ENCODE measurements around the gene ZNF641. TPM values are rescaled to one million over a fixed set of nuclear protein-coding genes. Genes with fewer than 3 reads are reported as not detected.

The ZNF641 gene
- total and polyA plus RNA-seq, 4 donors = 3.0 to 15.8 (median 6.1) TPM

DNA sequence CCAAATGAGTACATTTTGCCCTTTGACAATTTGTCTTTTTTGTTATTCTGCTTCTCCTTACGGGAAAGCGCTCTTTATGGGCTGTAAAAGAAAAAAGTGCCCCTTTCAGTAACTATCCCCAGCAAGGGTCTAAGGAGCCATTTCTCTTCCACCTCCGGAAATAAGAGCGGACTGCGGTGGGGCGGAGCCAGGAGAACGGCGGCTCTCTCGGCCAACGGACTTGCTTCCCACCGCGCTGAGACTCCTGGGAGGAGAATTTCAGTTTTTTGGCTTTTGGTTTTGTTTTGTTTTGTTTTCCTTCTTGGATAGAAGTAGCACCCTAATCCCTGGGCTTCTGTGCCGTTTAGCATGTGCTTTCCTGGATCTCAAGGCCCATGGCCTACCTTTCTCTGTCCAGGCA lies 43.5 kb downstream of the ZNF641 start:
- Histone ChIP-seq H3K9ac (ENCODE audit: low read depth in 1 of 2, low read length in 2 of 2) (no peak overlapping the region), H3K4me3 (ENCODE audit: low read depth in 1 of 3, low read length in 3 of 3) (no peak overlapping the region), H3K27me3 (ENCODE audit: control insufficient read depth in 4 of 4, insufficient read depth in 4 of 4, low read length in 3 of 4) (no peaks in the 10 kb centered on the region), H3K36me3 (ENCODE audit: control insufficient read depth in 4 of 4, insufficient read depth in 3 of 4, low read depth in 1 of 4, low read length in 3 of 4) (no peaks in the 10 kb centered on the region), H3K9me3 (ENCODE audit: control insufficient read depth in 4 of 4, low read length in 3 of 4) (no peaks in the 10 kb centered on the region), H3K4me1 (ENCODE audit: control insufficient read depth in 4 of 4, insufficient read depth in 4 of 4, low read length in 3 of 4) (no peaks in the 10 kb centered on the region), H3K27ac (ENCODE audit: low read depth in 1 of 2, low read length in 2 of 2) (no peak overlapping the region)
- no peak for DNase-seq (ENCODE audit: low spot score)
- TF ChIP-seq FOXA1 (IDR thresholded peaks at IDR 0.05) (no peak), HNF4G (IDR thresholded peaks at IDR 0.05) (no peak), TAF1 (conservative IDR thresholded peaks at IDR 0.05) (no peak), NR2F2 (IDR thresholded peaks at IDR 0.05) (no peak), HNF4A (conservative IDR thresholded peaks at IDR 0.05) (no peak), RAD21 (IDR thresholded peaks at IDR 0.05) (no peak), FOXA2 (IDR thresholded peaks at IDR 0.05) (no peak), YY1 (IDR thresholded peaks at IDR 0.05) (no peak)
- TF ChIP-seq, protein P1, sequence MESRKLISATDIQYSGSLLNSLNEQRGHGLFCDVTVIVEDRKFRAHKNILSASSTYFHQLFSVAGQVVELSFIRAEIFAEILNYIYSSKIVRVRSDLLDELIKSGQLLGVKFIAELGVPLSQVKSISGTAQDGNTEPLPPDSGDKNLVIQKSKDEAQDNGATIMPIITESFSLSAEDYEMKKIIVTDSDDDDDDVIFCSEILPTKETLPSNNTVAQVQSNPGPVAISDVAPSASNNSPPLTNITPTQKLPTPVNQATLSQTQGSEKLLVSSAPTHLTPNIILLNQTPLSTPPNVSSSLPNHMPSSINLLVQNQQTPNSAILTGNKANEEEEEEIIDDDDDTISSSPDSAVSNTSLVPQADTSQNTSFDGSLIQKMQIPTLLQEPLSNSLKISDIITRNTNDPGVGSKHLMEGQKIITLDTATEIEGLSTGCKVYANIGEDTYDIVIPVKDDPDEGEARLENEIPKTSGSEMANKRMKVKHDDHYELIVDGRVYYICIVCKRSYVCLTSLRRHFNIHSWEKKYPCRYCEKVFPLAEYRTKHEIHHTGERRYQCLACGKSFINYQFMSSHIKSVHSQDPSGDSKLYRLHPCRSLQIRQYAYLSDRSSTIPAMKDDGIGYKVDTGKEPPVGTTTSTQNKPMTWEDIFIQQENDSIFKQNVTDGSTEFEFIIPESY (IDR thresholded peaks at IDR 0.05) = no peak
- TF ChIP-seq, protein P2, sequence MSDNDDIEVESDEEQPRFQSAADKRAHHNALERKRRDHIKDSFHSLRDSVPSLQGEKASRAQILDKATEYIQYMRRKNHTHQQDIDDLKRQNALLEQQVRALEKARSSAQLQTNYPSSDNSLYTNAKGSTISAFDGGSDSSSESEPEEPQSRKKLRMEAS (IDR thresholded peaks at IDR 0.05) = no peak
- TF ChIP-seq, protein P3, sequence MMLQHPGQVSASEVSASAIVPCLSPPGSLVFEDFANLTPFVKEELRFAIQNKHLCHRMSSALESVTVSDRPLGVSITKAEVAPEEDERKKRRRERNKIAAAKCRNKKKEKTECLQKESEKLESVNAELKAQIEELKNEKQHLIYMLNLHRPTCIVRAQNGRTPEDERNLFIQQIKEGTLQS (IDR thresholded peaks at IDR 0.05) = no peak
- WGBS = 96% methylated on average over 13 of the region's 13 CpGs

DNA sequence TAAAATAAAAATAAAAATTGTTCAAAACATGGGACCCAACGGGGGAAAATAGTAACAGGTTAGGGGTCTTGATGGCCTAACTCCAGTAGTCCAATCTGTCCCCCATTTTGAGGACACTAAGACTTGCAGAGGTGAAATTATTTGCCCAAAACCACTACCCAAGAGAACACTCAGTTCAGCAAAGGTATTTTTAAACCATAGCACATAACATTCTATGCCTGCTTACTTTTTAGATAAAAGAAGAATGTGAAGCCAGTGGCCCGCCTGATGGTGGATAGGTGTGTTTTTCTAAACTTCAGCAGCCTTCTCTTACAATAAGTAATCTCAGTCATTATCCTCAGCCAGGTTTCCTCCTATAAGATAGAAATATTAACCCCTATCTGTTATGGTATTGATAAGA lies 45.5 kb downstream of the ZNF641 start:
- H3K9ac ChIP-seq (ENCODE audit: low read depth in 1 of 2, low read length in 2 of 2) = no peak overlapping the region
- no peak for DNase-seq (ENCODE audit: low spot score)
- no peaks in the 10 kb centered on the region for H3K4me1 ChIP-seq (ENCODE audit: control insufficient read depth in 4 of 4, insufficient read depth in 4 of 4, low read length in 3 of 4)
- H3K27me3 ChIP-seq (ENCODE audit: control insufficient read depth in 4 of 4, insufficient read depth in 4 of 4, low read length in 3 of 4) = no peaks in the 10 kb centered on the region
- no peak overlapping the region for H3K4me3 ChIP-seq (ENCODE audit: low read depth in 1 of 3, low read length in 3 of 3)
- H3K27ac ChIP-seq (ENCODE audit: low read depth in 1 of 2, low read length in 2 of 2) = no peak overlapping the region
- TF ChIP-seq, protein P4, sequence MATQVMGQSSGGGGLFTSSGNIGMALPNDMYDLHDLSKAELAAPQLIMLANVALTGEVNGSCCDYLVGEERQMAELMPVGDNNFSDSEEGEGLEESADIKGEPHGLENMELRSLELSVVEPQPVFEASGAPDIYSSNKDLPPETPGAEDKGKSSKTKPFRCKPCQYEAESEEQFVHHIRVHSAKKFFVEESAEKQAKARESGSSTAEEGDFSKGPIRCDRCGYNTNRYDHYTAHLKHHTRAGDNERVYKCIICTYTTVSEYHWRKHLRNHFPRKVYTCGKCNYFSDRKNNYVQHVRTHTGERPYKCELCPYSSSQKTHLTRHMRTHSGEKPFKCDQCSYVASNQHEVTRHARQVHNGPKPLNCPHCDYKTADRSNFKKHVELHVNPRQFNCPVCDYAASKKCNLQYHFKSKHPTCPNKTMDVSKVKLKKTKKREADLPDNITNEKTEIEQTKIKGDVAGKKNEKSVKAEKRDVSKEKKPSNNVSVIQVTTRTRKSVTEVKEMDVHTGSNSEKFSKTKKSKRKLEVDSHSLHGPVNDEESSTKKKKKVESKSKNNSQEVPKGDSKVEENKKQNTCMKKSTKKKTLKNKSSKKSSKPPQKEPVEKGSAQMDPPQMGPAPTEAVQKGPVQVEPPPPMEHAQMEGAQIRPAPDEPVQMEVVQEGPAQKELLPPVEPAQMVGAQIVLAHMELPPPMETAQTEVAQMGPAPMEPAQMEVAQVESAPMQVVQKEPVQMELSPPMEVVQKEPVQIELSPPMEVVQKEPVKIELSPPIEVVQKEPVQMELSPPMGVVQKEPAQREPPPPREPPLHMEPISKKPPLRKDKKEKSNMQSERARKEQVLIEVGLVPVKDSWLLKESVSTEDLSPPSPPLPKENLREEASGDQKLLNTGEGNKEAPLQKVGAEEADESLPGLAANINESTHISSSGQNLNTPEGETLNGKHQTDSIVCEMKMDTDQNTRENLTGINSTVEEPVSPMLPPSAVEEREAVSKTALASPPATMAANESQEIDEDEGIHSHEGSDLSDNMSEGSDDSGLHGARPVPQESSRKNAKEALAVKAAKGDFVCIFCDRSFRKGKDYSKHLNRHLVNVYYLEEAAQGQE (IDR thresholded peaks at IDR 0.05) = no peak
- TF ChIP-seq, protein P2 (IDR thresholded peaks at IDR 0.05) = no peak
- no peak for TF ChIP-seq JUND (IDR thresholded peaks at IDR 0.05)
- TF ChIP-seq YY1 (IDR thresholded peaks at IDR 0.05) = no peak
- TF ChIP-seq EGR1 (IDR thresholded peaks at IDR 0.05; ENCODE audit: low read depth in 2 of 2) = no peak
- TF ChIP-seq FOXA2 (IDR thresholded peaks at IDR 0.05) = no peak
- no peak for TF ChIP-seq FOXA1 (IDR thresholded peaks at IDR 0.05)
- no peaks in the 10 kb centered on the region for H3K36me3 ChIP-seq (ENCODE audit: control insufficient read depth in 4 of 4, insufficient read depth in 3 of 4, low read depth in 1 of 4, low read length in 3 of 4)
- 77% methylated on average over 2 of the region's 2 CpGs for WGBS
- no peaks in the 10 kb centered on the region for H3K9me3 ChIP-seq (ENCODE audit: control insufficient read depth in 4 of 4, low read length in 3 of 4)

Data from liver (tissue), 9 donors.